Keratinocyte (primary cell): Measurements from ENCODE around the gene CCDC40.

Experiments
- EZH2 ChIP-seq: IDR thresholded peaks from one replicate; pipeline ENCODE4 v1.6.1; 2012; ENCODE audit warnings: inconsistent platforms, mild to moderate bottlenecking, low read length, moderate library complexity
- TF ChIP-seq, protein P1 (sequence below), 3 experiments: IDR thresholded peaks in 1 of 3; conservative IDR thresholded peaks in 1 of 3; optimal IDR thresholded peaks in 1 of 3; 2 replicates in 2 of 3; 3 replicates in 1 of 3; pipeline versions ENCODE3 to v1.5.1; 2011; ENCODE audit warnings: low read length in 3 of 3, mild to moderate bottlenecking in 3 of 3, moderate library complexity in 2 of 3, control low read depth in 1 of 3, inconsistent platforms in 1 of 3; ENCODE audit not compliant: insufficient read depth in 2 of 3; ENCODE audit errors: extremely low read depth in 1 of 3

DNA sequence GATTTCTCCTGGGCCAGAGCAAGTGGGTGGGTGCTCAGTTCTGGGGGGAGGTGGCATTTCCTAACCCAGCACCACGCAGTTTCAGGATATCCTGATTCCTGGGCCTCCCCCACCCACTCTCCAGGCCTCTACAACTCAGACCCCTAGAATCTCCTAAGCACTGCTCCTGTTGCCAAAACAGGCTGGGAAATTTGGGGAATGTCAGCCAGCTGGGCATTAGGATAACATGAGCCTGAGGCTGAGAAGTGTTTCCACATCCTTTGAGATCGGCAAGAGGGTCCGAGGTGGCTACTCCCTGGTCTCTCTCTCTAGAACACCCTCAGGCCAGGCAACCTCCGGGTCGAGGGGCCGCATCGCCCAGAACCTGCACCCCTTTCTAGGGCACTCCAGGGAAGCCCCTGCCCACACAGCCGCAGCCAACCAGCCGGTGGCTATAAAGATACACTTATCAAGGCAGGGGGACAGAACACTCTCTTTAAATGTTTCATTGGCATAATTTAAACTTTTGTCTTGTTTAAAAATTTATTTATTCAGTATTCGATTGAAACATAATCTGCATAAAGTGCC lies 24.4 kb upstream of the CCDC40 start:
- TF ChIP-seq, protein P1, sequence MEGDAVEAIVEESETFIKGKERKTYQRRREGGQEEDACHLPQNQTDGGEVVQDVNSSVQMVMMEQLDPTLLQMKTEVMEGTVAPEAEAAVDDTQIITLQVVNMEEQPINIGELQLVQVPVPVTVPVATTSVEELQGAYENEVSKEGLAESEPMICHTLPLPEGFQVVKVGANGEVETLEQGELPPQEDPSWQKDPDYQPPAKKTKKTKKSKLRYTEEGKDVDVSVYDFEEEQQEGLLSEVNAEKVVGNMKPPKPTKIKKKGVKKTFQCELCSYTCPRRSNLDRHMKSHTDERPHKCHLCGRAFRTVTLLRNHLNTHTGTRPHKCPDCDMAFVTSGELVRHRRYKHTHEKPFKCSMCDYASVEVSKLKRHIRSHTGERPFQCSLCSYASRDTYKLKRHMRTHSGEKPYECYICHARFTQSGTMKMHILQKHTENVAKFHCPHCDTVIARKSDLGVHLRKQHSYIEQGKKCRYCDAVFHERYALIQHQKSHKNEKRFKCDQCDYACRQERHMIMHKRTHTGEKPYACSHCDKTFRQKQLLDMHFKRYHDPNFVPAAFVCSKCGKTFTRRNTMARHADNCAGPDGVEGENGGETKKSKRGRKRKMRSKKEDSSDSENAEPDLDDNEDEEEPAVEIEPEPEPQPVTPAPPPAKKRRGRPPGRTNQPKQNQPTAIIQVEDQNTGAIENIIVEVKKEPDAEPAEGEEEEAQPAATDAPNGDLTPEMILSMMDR (optimal IDR thresholded peaks at IDR 0.05 in 1 of 3, IDR thresholded peaks at IDR 0.05 in 1 of 3, conservative IDR thresholded peaks at IDR 0.05 in 1 of 3; ENCODE audit: extremely low read depth in 1 of 3, insufficient read depth in 2 of 3, low read length in 3 of 3): no peak
- TF ChIP-seq EZH2: no peak
